HEK293 (cell line): Measurements from ENCODE around the gene GFOD1.

ENCODE experiments used
- CTCF ChIA-PET: fragments of 350-600 bp; formaldehyde crosslinking; extraction: SDS; loops from one replicate; lab custom pipeline; 2021; ENCODE audit warnings: antibody characterized with exemption; lab: Yijun Ruan, JAX
- POLR2A ChIA-PET: fragments of 300-600 bp; formaldehyde crosslinking; extraction: SDS; loops from one replicate; lab custom pipeline; 2020; ENCODE audit warnings: antibody characterized with exemption, inconsistent platforms; lab: Yijun Ruan, JAX
- H3K27ac ChIP-seq: fragments of 200-500 bp; sonication (Bioruptor generic); 2 replicates; pipeline ENCODE4 v1.5.1; 2014; ENCODE audit warnings: low read depth, low read length, control low read depth, inconsistent platforms; ENCODE audit errors: extremely low read depth
- H3K36me3 ChIP-seq, 2 experiments: fragments of 200-500 bp in 1 of 2; sonication (Bioruptor generic) in 1 of 2; 1 replicate in 1 of 2; 2 replicates in 1 of 2; pipeline ENCODE4 v1.5.1; 2014 to 2017; ENCODE audit warnings: inconsistent platforms in 2 of 2, low read length in 2 of 2; ENCODE audit not compliant: control insufficient read depth in 2 of 2, insufficient read depth in 1 of 2
- H3K4me1 ChIP-seq: fragments of 200-500 bp; sonication (Bioruptor generic); 2 replicates; pipeline ENCODE4 v1.5.1; 2014; ENCODE audit warnings: mild to moderate bottlenecking, low read length, inconsistent platforms; ENCODE audit not compliant: control insufficient read depth, insufficient read depth
- H3K4me3 ChIP-seq: 2 replicates; pipeline ENCODE4 v1.5.1; 2011; ENCODE audit warnings: low read depth, mild to moderate bottlenecking, control low read depth, low read length, moderate library complexity
- H3K9me3 ChIP-seq: fragments of 200-500 bp; sonication (Bioruptor generic); 2 replicates; pipeline ENCODE4 v1.5.1; 2014; ENCODE audit warnings: low read depth, low read length, inconsistent platforms; ENCODE audit not compliant: control insufficient read depth, insufficient read depth
- GLIS1 ChIP-seq: fragments of 450-650 bp; formaldehyde crosslinking; IDR thresholded peaks from 2 replicates; pipeline ENCODE4 v1.5.1; 2016; ENCODE audit warnings: missing biosample characterization, missing genetic modification characterization
- HOXD13 ChIP-seq: sonication (generic); formaldehyde crosslinking; IDR thresholded peaks from 2 replicates; pipeline ENCODE4 v1.8.0; 2022; ENCODE audit warnings: missing genetic modification reagents, borderline replicate concordance
- KLF17 ChIP-seq: fragments of 450-650 bp; formaldehyde crosslinking; IDR thresholded peaks from 2 replicates; pipeline ENCODE4 v1.5.1; 2016; ENCODE audit warnings: missing biosample characterization, missing genetic modification characterization
- KLF8 ChIP-seq: fragments of 450-650 bp; formaldehyde crosslinking; IDR thresholded peaks from 2 replicates; pipeline ENCODE4 v1.5.1; 2016; ENCODE audit warnings: missing biosample characterization, missing genetic modification characterization
- PATZ1 ChIP-seq: fragments of 450-650 bp; formaldehyde crosslinking; IDR thresholded peaks from 2 replicates; pipeline ENCODE4 v1.5.1; 2016; ENCODE audit warnings: missing biosample characterization, missing genetic modification characterization
- SALL2 ChIP-seq: fragments of 450-650 bp; formaldehyde crosslinking; IDR thresholded peaks from 2 replicates; pipeline ENCODE4 v1.5.0; 2017; ENCODE audit warnings: missing biosample characterization, mild to moderate bottlenecking, missing genetic modification characterization, borderline replicate concordance
- SETDB1 ChIP-seq: IDR thresholded peaks from one replicate; pipeline ENCODE4 v1.6.1; 2017; ENCODE audit warnings: mild to moderate bottlenecking, low read length, moderate library complexity, mixed read lengths; ENCODE audit not compliant: insufficient read length
- TCF7L2 ChIP-seq: IDR thresholded peaks from 2 replicates; pipeline ENCODE4 v1.6.1; 2011; ENCODE audit warnings: low read depth, mild to moderate bottlenecking, inconsistent platforms, low read length, moderate library complexity, borderline replicate concordance
- ZBTB17 ChIP-seq: fragments of 450-650 bp; formaldehyde crosslinking; IDR thresholded peaks from 2 replicates; pipeline ENCODE4 v1.5.1; 2016; ENCODE audit warnings: missing biosample characterization, missing genetic modification characterization
- ZBTB8A ChIP-seq: fragments of 450-650 bp; formaldehyde crosslinking; IDR thresholded peaks from 2 replicates; pipeline ENCODE4 v1.5.1; 2016; ENCODE audit warnings: missing biosample characterization, missing genetic modification characterization
- ZEB2 ChIP-seq: fragments of 450-650 bp; formaldehyde crosslinking; IDR thresholded peaks from 2 replicates; pipeline ENCODE4 v1.5.1; 2016; ENCODE audit warnings: missing biosample characterization, missing genetic modification characterization
- ZNF114 ChIP-seq: fragments of 450-650 bp; formaldehyde crosslinking; IDR thresholded peaks from 2 replicates; pipeline ENCODE4 v1.5.0; 2017; ENCODE audit warnings: missing biosample characterization, missing genetic modification characterization
- ZNF121 ChIP-seq: fragments of 450-650 bp; formaldehyde crosslinking; IDR thresholded peaks from 2 replicates; pipeline ENCODE4 v1.5.1; 2016; ENCODE audit warnings: missing biosample characterization, missing genetic modification characterization
- ZNF140 ChIP-seq: fragments of 450-650 bp; formaldehyde crosslinking; IDR thresholded peaks from 2 replicates; pipeline ENCODE4 v1.5.1; 2016; ENCODE audit warnings: missing biosample characterization, missing genetic modification characterization
- ZNF184 ChIP-seq: fragments of 450-650 bp; IDR thresholded peaks from 2 replicates; pipeline ENCODE4 v1.5.1; 2018; ENCODE audit warnings: missing biosample characterization, mild to moderate bottlenecking, missing genetic modification characterization
- ZNF214 ChIP-seq: fragments of 450-650 bp; formaldehyde crosslinking; IDR thresholded peaks from 2 replicates; pipeline ENCODE4 v1.5.1; 2017; ENCODE audit warnings: missing biosample characterization, mild to moderate bottlenecking, missing genetic modification characterization, borderline replicate concordance
- ZNF239 ChIP-seq: fragments of 450-650 bp; formaldehyde crosslinking; IDR thresholded peaks from 2 replicates; pipeline ENCODE4 v1.5.1; 2016; ENCODE audit warnings: missing biosample characterization, missing genetic modification characterization
- ZNF248 ChIP-seq: fragments of 450-650 bp; formaldehyde crosslinking; IDR thresholded peaks from 2 replicates; pipeline ENCODE4 v1.5.1; 2017; ENCODE audit warnings: missing biosample characterization, missing genetic modification characterization
- ZNF302 ChIP-seq: fragments of 450-650 bp; formaldehyde crosslinking; IDR thresholded peaks from 2 replicates; pipeline ENCODE4 v1.5.1; 2016; ENCODE audit warnings: missing biosample characterization, missing genetic modification characterization, low read depth
- ZNF548 ChIP-seq: fragments of 450-650 bp; formaldehyde crosslinking; IDR thresholded peaks from 2 replicates; pipeline ENCODE4 v1.5.1; 2016; ENCODE audit warnings: missing biosample characterization, missing genetic modification characterization
- ZNF623 ChIP-seq: fragments of 450-650 bp; formaldehyde crosslinking; IDR thresholded peaks from 2 replicates; pipeline ENCODE4 v1.5.1; 2016; ENCODE audit warnings: missing biosample characterization, missing genetic modification characterization

The GFOD1 gene

GRCh38 chr6:13348334-13349113 lies 138.9 kb downstream of the GFOD1 start:
- Histone ChIP-seq H3K36me3 (no peaks in the 10 kb centered on the region), H3K4me1 (no peaks in the 10 kb centered on the region), H3K9me3 (no peaks in the 10 kb centered on the region)
- TF ChIP-seq ZNF214 (tag by site-specific recombination) (no peak), ZBTB17 (tag by site-specific recombination) (no peak), ZNF548 (tag by site-specific recombination) (no peak), KLF17 (tag by site-specific recombination) (no peak), ZNF623 (tag by site-specific recombination) (no peak), PATZ1 (no peak), SETDB1 (no peak), ZNF121 (tag by site-specific recombination) (no peak), HOXD13 (CRISPR knock-in tag) (no peak)
- TF ChIP-seq, all 188 proteins: peak for 0
- H3K4me3 ChIP-seq = no peak overlapping the region
- ChIA-PET CTCF (interaction anchor here (1.1 kb wide), 1 partner anchor 9 kb away, joined by 3 read pairs; no protein-coding TSS in a partner anchor), POLR2A (no interaction called here)
- no peak overlapping the region for H3K27ac ChIP-seq

- no peak overlapping the region for H3K4me3 ChIP-seq
- ChIA-PET CTCF (interaction anchor here (0.7 to 2.4 kb wide), 4 partner anchors 9 to 283 kb away, joined by 3 to 7 read pairs (median 4); partner anchors contain the start of gene SIRT5), POLR2A (no interaction called here)
These were observed 141.2 kb downstream of the GFOD1 start for GRCh38 chr6:13346245-13346644.

GRCh38 chr6:13342414-13343019 lies 144.9 kb downstream of the GFOD1 start:
- Histone ChIP-seq H3K9me3 (no peaks in the 10 kb centered on the region), H3K36me3 (no peaks in the 10 kb centered on the region), H3K4me1 (no peaks in the 10 kb centered on the region), H3K4me3 (no peak overlapping the region), H3K27ac (no peak overlapping the region)
- TF ChIP-seq ZNF114 (tag by site-specific recombination) (no peak), ZNF140 (tag by site-specific recombination) (peak; percentile 87)
- ChIA-PET CTCF (interaction anchor here (1.1 to 1.2 kb wide), 3 partner anchors 10 to 232 kb away, joined by 3 to 6 read pairs (median 4); partner anchors contain the start of gene SIRT5), POLR2A (interaction anchor here (1.7 kb wide), 1 partner anchor 14 kb away, joined by 3 read pairs; the partner anchor contains the start of gene TBC1D7)

More at GRCh38 chr6:13346245-13346644, 141.2 kb downstream of the GFOD1 start:
- no peaks in the 10 kb centered on the region for H3K9me3 ChIP-seq
- no peak overlapping the region for H3K27ac ChIP-seq
- no peaks in the 10 kb centered on the region for H3K4me1 ChIP-seq
- no peaks in the 10 kb centered on the region for H3K36me3 ChIP-seq
- TF ChIP-seq ZNF184 (tag by site-specific recombination) (no peak), ZNF248 (no peak), GLIS1 (tag by site-specific recombination) (no peak), ZBTB8A (tag by site-specific recombination) (no peak), ZNF302 (no peak), ZNF623 (tag by site-specific recombination) (no peak), ZEB2 (tag by site-specific recombination) (no peak), TCF7L2 (no peak), SALL2 (tag by site-specific recombination) (no peak), KLF8 (tag by site-specific recombination) (no peak), ZNF239 (tag by site-specific recombination) (no peak)
